Endothelial cell of umbilical vein (primary cell): ENCODE measurements around the gene SCAMP4. TPM values are rescaled to one million over a fixed set of nuclear protein-coding genes. Genes with fewer than 3 reads are reported as not detected.

Experiments used
- BruUV-seq: library from RNA; stranded (reverse); fragments of 400-500 nt; replicated peaks from 2 replicates; lab custom pipeline; 2021; lab: Mats Ljungman, UMichigan
- CTCF ChIA-PET: fragments of 300-600, 350-600 bp; sonication (Branson Sonifier 250); formaldehyde crosslinking; loops from one replicate; lab custom pipeline; 2021; ENCODE audit warnings: antibody characterized with exemption, inconsistent platforms; lab: Charles Lee
- POLR2A ChIA-PET: fragments of 300-600, 350-600 bp; sonication (Branson Sonifier 250); formaldehyde crosslinking; loops from one replicate; lab custom pipeline; 2021; ENCODE audit warnings: antibody characterized with exemption, inconsistent platforms; lab: Charles Lee
- DNase-seq: peaks from one replicate; pipeline ENCODE4 v3.0.0-alpha.2; 2011; ENCODE audit warnings: low read depth, low spot score
- FAIRE-seq: peaks from 2 replicates; lab custom pipeline; 2011; peaks lifted over from hg19 to GRCh38; lab: Jason Lieb, UNC
- H2AFZ ChIP-seq: 2 replicates; pipeline ENCODE4 v1.6.0; 2012; ENCODE audit warnings: low read depth, low read length, control low read depth, inconsistent platforms
- H3K27ac ChIP-seq: 2 replicates; pipeline ENCODE4 v1.5.1; 2011; ENCODE audit warnings: low read depth, mild to moderate bottlenecking, control low read depth, low read length, moderate library complexity; ENCODE audit not compliant: insufficient read depth
- H3K27me3 ChIP-seq, 2 experiments: 2 replicates each; pipeline versions ENCODE4 v1.6.0 to v1.6.1; 2011; ENCODE audit warnings: low read length in 2 of 2, mixed read lengths in 1 of 2; ENCODE audit not compliant: control insufficient read depth in 2 of 2, insufficient read depth in 2 of 2
- H3K36me3 ChIP-seq, 2 experiments: 2 replicates in 1 of 2; 3 replicates in 1 of 2; pipeline ENCODE4 v1.5.1; 2011; ENCODE audit warnings: low read length in 2 of 2, mild to moderate bottlenecking in 1 of 2, moderate library complexity in 1 of 2; ENCODE audit not compliant: control insufficient read depth in 2 of 2, insufficient read depth in 2 of 2; ENCODE audit errors: extremely low read depth in 1 of 2
- H3K4me1 ChIP-seq: 3 replicates; pipeline ENCODE4 v1.5.1; 2011; ENCODE audit warnings: mild to moderate bottlenecking, low read length; ENCODE audit not compliant: control insufficient read depth, insufficient read depth; ENCODE audit errors: extremely low read depth
- H3K4me2 ChIP-seq: 2 replicates; pipeline ENCODE4 v1.6.1; 2011; ENCODE audit warnings: low read length, control low read depth, mixed read lengths; ENCODE audit not compliant: insufficient read depth
- H3K4me3 ChIP-seq, 3 experiments: fragments of 200-600 bp in 1 of 3; sonication (generic), shearing (Covaris generic) in 1 of 3; replicated peaks in 1 of 3; 2 replicates each; pipeline ENCODE4 v1.5.1; 2011 to 2016; ENCODE audit warnings: control low read depth in 3 of 3, low read length in 3 of 3, mild to moderate bottlenecking in 2 of 3, inconsistent platforms in 1 of 3, low read depth in 1 of 3, moderate library complexity in 1 of 3; ENCODE audit not compliant: insufficient read depth in 1 of 3
- H3K79me2 ChIP-seq: 2 replicates; pipeline ENCODE4 v1.6.0; 2012; ENCODE audit warnings: low read length, inconsistent platforms; ENCODE audit not compliant: control insufficient read depth, insufficient read depth
- H3K9ac ChIP-seq: replicated peaks from 2 replicates; pipeline ENCODE3; 2011; ENCODE audit warnings: low read length, control low read depth; ENCODE audit not compliant: insufficient read depth; ENCODE audit errors: extremely low read depth
- H3K9me1 ChIP-seq: replicated peaks from 3 replicates; pipeline ENCODE4 v1.6.0; 2011; ENCODE audit warnings: mild to moderate bottlenecking, low read length; ENCODE audit not compliant: control insufficient read depth, insufficient read depth; ENCODE audit errors: extremely low read depth
- H3K9me3 ChIP-seq: replicated peaks from 2 replicates; pipeline ENCODE4 v1.5.1; 2012; ENCODE audit warnings: low read length, inconsistent platforms; ENCODE audit not compliant: control insufficient read depth, insufficient read depth
- H4K20me1 ChIP-seq: replicated peaks from 2 replicates; pipeline ENCODE3; 2011; ENCODE audit warnings: mild to moderate bottlenecking, low read length; ENCODE audit not compliant: control insufficient read depth, insufficient read depth; ENCODE audit errors: extremely low read depth
- CTCF ChIP-seq, 2 donors: IDR thresholded peaks; 1 replicate in 1 of 2; 2 replicates in 1 of 2; pipeline ENCODE4 v1.5.1; 2011; ENCODE audit warnings: low read length in 2 of 2, mild to moderate bottlenecking in 2 of 2, moderate library complexity in 2 of 2, control low read depth in 1 of 2, inconsistent platforms in 1 of 2, low read depth in 1 of 2; ENCODE audit not compliant: insufficient read depth in 1 of 2; ENCODE audit errors: extremely low read depth in 1 of 2
- FOS ChIP-seq: IDR thresholded peaks from 2 replicates; pipeline ENCODE4 v1.6.1; 2011; ENCODE audit warnings: mild to moderate bottlenecking, low read length, moderate library complexity, borderline replicate concordance; ENCODE audit not compliant: insufficient read depth
- JUN ChIP-seq: IDR thresholded peaks from 2 replicates; pipeline ENCODE4 v1.6.1; 2011; ENCODE audit warnings: borderline replicate concordance, low read depth; ENCODE audit not compliant: insufficient read length, insufficient read depth
- MAX ChIP-seq: IDR thresholded peaks from 2 replicates; pipeline ENCODE4 v1.6.1; 2011; ENCODE audit not compliant: insufficient read depth, insufficient read length
- MYC ChIP-seq: IDR thresholded peaks from one replicate; pipeline ENCODE4 v1.6.1; 2011; ENCODE audit warnings: mild to moderate bottlenecking, low read depth, low read length
- POLR2A ChIP-seq: IDR thresholded peaks from 2 replicates; pipeline ENCODE4 v1.6.1; 2012; ENCODE audit warnings: low read depth, mild to moderate bottlenecking, control low read depth, low read length
- POLR2AphosphoS5 ChIP-seq: IDR thresholded peaks from 2 replicates; pipeline ENCODE4 v1.6.1; 2012; ENCODE audit warnings: low read depth, mild to moderate bottlenecking, control low read depth, low read length, moderate library complexity; ENCODE audit not compliant: insufficient read depth
- dilution Hi-C: fragments of 300-500 bp; cut with MboI; formaldehyde crosslinking; loops from one replicate; pipeline ENCODE4 v1.15.0; 2019; ENCODE audit warnings: low sequenced_read_pairs; ENCODE audit not compliant: extremely low pct_ligation_motif_present
- intact Hi-C: fragments of 100-400 bp; cut with micrococcal nuclease; formaldehyde crosslinking; loops from one replicate; pipeline ENCODE4 v1.10.0; 2022
- polyA plus RNA-seq, 4 experiments: library from polyadenylated mRNA; depleted of rRNA in 3 of 4; stranded (reverse) in 3 of 4; unstranded in 1 of 4; fragments of >200 nt; gene quantifications; 2 replicates each; pipeline versions ENCODE4 v1.2.1 to v1.2.3, GENCODE V29; 2011 to 2012; ENCODE audit warnings: missing spikeins in 1 of 4
- total RNA-seq: library from RNA; stranded (reverse); gene quantifications from 2 replicates; pipeline ENCODE4 v1.2.3, GENCODE V29; 2021

SCAMP4 gene
- total and polyA plus RNA-seq, 2 donors (not counting 3 experiments of a cell fraction or from before 2014, with no cell fraction given): 24.4 to 68.2 TPM

GRCh38 chr19:1868971-1869370, 36.2 kb upstream of the SCAMP4 start:
- no peaks in the 10 kb centered on the region for H3K9me1 ChIP-seq
- no peak overlapping the region for H3K27ac ChIP-seq
- CTCF ChIA-PET: interaction anchor here (0.9 kb wide), 1 partner anchor 43 kb away, joined by 3 read pairs; no protein-coding TSS in a partner anchor
- TF ChIP-seq CTCF (IDR thresholded peaks at IDR 0.05; ENCODE audit: extremely low read depth in 1 of 2, insufficient read depth in 1 of 2, low read depth in 1 of 2, low read length in 2 of 2) (no peak), MYC (no peak), JUN (no peak), POLR2AphosphoS5 (no peak), MAX (no peak), FOS (no peak), POLR2A (no peak)
- no peak overlapping the region for H3K9ac ChIP-seq
- no peak overlapping the region for H2AFZ ChIP-seq
- H4K20me1 ChIP-seq: no peaks in the 10 kb centered on the region
- no peak overlapping the region for H3K4me2 ChIP-seq
- BruUV-seq: no TSS peak
- dilution Hi-C loops (no loop called here), intact Hi-C loops (no loop called here)
- no peaks in the 10 kb centered on the region for H3K27me3 ChIP-seq
- FAIRE-seq: no peak
- DNase-seq: no peak
- peaks cover 0 to 4% of the 10 kb centered on the region in 2 experiments for H3K36me3 ChIP-seq
- H3K9me3 ChIP-seq: no peaks in the 10 kb centered on the region
- peaks cover 6% of the 10 kb centered on the region for H3K4me1 ChIP-seq
- no peak overlapping the region for H3K4me3 ChIP-seq
- peaks cover 20% of the 10 kb centered on the region for H3K79me2 ChIP-seq
- POLR2A ChIA-PET: no interaction called here
